GM12878 (cell line): ENCODE measurements around the gene TECPR1. TPM values are rescaled to one million over a fixed set of nuclear protein-coding genes. Genes with fewer than 3 reads are reported as not detected.

Experiments used
- ATAC-seq: fragments of 200-7000 bp; cut with Tn5 transposase; 3 replicates; pipeline ENCODE4 v1.9.1; 2020; ENCODE audit warnings: mild to moderate bottlenecking, moderate library complexity
- BruUV-seq: library from RNA; stranded (reverse); fragments of 400-500 nt; replicated peaks from 2 replicates; lab custom pipeline; 2021; lab: Mats Ljungman, UMichigan
- CTCF ChIA-PET: fragments of 300-600 bp; sonication (Branson Sonifier 250); formaldehyde crosslinking; extraction: SDS; loops from one replicate; lab custom pipeline; 2021; ENCODE audit warnings: inconsistent platforms; lab: Yijun Ruan, JAX
- POLR2A ChIA-PET: fragments of 350-600 bp; formaldehyde crosslinking; extraction: SDS; loops from one replicate; lab custom pipeline; 2021; ENCODE audit warnings: inconsistent platforms; lab: Charles Lee
- RAD21 ChIA-PET: fragments of 300-600 bp; sonication (Branson Sonifier 250); formaldehyde crosslinking; loops from one replicate; lab custom pipeline; 2023; ENCODE audit warnings: antibody characterized with exemption; ENCODE audit not compliant: unreplicated experiment; lab: Charles Lee
- SMC1A ChIA-PET: fragments of 300-600 bp; sonication (Branson Sonifier 250); formaldehyde crosslinking; loops from one replicate; lab custom pipeline; 2023; ENCODE audit not compliant: unreplicated experiment, uncharacterized antibody; lab: Charles Lee
- DNase-seq: peaks from one replicate; pipeline ENCODE4 v3.0.0-alpha.2; 2011; ENCODE audit warnings: low read depth, low spot score
- FAIRE-seq: peaks from 3 replicates; lab custom pipeline; 2011; peaks lifted over from hg19 to GRCh38; lab: Jason Lieb, UNC
- H2AFZ ChIP-seq: 2 replicates; pipeline ENCODE4 v1.6.0; 2011; ENCODE audit warnings: low read depth, low read length, control low read depth; ENCODE audit not compliant: control insufficient read depth
- H3K27ac ChIP-seq: 2 replicates; pipeline ENCODE4 v1.5.1; 2011; ENCODE audit warnings: control low read depth; ENCODE audit not compliant: control insufficient read depth, insufficient read depth
- H3K27me3 ChIP-seq, 2 experiments: replicated peaks in 1 of 2; 2 replicates each; pipeline versions ENCODE4 v1.6.0 to v1.6.1; 2011; ENCODE audit warnings: low read length in 1 of 2; ENCODE audit not compliant: control insufficient read depth in 2 of 2, insufficient read depth in 2 of 2
- H3K36me3 ChIP-seq, 2 experiments: 2 replicates each; pipeline ENCODE4 v1.5.1; 2011; ENCODE audit warnings: low read length in 1 of 2; ENCODE audit not compliant: control insufficient read depth in 2 of 2, insufficient read depth in 2 of 2
- H3K4me1 ChIP-seq: 2 replicates; pipeline ENCODE4 v1.6.1; 2011; ENCODE audit warnings: mild to moderate bottlenecking, low read length, moderate library complexity, mixed read lengths; ENCODE audit not compliant: control insufficient read depth, insufficient read depth
- H3K4me2 ChIP-seq: 2 replicates; pipeline ENCODE4 v1.6.0; 2011; ENCODE audit warnings: control low read depth; ENCODE audit not compliant: control insufficient read depth, insufficient read depth
- H3K4me3 ChIP-seq: fragments of 200-600 bp; sonication (generic); 2 replicates; pipeline ENCODE4 v1.5.1; 2016
- H3K79me2 ChIP-seq: 2 replicates; pipeline ENCODE4 v1.6.0; 2011; ENCODE audit warnings: low read length; ENCODE audit not compliant: control insufficient read depth, insufficient read depth
- H3K9ac ChIP-seq: 2 replicates; pipeline ENCODE4 v1.8.0; 2011; ENCODE audit warnings: low read length, control low read depth, mixed read lengths; ENCODE audit not compliant: control insufficient read depth, insufficient read depth
- H3K9me3 ChIP-seq: replicated peaks from 3 replicates; pipeline ENCODE4 v1.5.1; 2011; ENCODE audit warnings: mild to moderate bottlenecking, low read length; ENCODE audit not compliant: control insufficient read depth, insufficient read depth
- H4K20me1 ChIP-seq: 2 replicates; pipeline ENCODE4 v1.6.0; 2011; ENCODE audit not compliant: control insufficient read depth, insufficient read depth
- CHD2 ChIP-seq: IDR thresholded peaks from 2 replicates; pipeline ENCODE4 v1.6.1; 2011; ENCODE audit warnings: low read depth, low read length, improper control_type of control experiment, borderline replicate concordance
- KLF5 ChIP-seq: fragments of 450-650 bp; IDR thresholded peaks from 2 replicates; pipeline ENCODE4 v1.6.1; 2014; ENCODE audit warnings: mild to moderate bottlenecking; ENCODE audit not compliant: partially characterized antibody
- MLLT1 ChIP-seq: fragments of 450-650 bp; IDR thresholded peaks from 2 replicates; pipeline ENCODE4 v1.6.1; 2016; ENCODE audit warnings: mild to moderate bottlenecking
- TBL1XR1 ChIP-seq: IDR thresholded peaks from 2 replicates; pipeline ENCODE4 v1.6.1; 2012; ENCODE audit warnings: low read depth, low read length, improper control_type of control experiment
- ZNF207 ChIP-seq: fragments of 450-650 bp; IDR thresholded peaks from 2 replicates; pipeline ENCODE4 v1.6.1; 2014; ENCODE audit warnings: antibody characterized with exemption, mild to moderate bottlenecking, borderline replicate concordance
- WGBS: methylation state at CpG from one replicate; pipeline ENCODE4 v1.1.6; 2016; ENCODE audit warnings: low lambda C conversion rate; ENCODE audit not compliant: insufficient replicate concordance, insufficient coverage; ENCODE audit errors: missing lambda C conversion rate; 5-methylcytosine and 5-hydroxymethylcytosine counted together
- in situ Hi-C: fragments of 300-500 bp; cut with MboI; formaldehyde crosslinking; loops from 9 replicates; pipeline ENCODE4 v1.14.3; 2018; ENCODE audit warnings: mixed read lengths
- intact Hi-C: fragments of 100-400 bp; cut with micrococcal nuclease; formaldehyde crosslinking; loops from one replicate; pipeline ENCODE4 v1.14.2; 2022; ENCODE audit not compliant: unreplicated experiment
- polyA plus RNA-seq, 11 experiments: library from polyadenylated mRNA; depleted of rRNA in 4 of 11; unstranded in 6 of 11; stranded (reverse) in 5 of 11; fragments of >200 nt; fragmentation: Nextera tagmentation in 4 of 11; fragmentation: Illumina TruSeq in 1 of 11; extraction: Ambion mirVana in 4 of 11; extraction: Trizol in 1 of 11; gene quantifications; 1 replicate in 1 of 11; 2 replicates in 10 of 11; pipeline versions ENCODE4 v1.2.1 to v1.2.3, GENCODE V29; 2011 to 2016; ENCODE audit warnings: inconsistent platforms in 2 of 11, missing spikeins in 2 of 11, low read depth in 1 of 11
- total RNA-seq, 4 experiments: library from RNA; depleted of rRNA in 3 of 4; stranded (reverse); fragments of >200 nt in 3 of 4; fragmentation: Illumina TruSeq in 1 of 4; extraction: Trizol in 1 of 4; gene quantifications; 2 replicates each; pipeline versions ENCODE4 v1.2.1 to v1.2.3, GENCODE V29; 2013 to 2021

The TECPR1 gene
- total and polyA plus RNA-seq, 10 of the 15 experiments (the other 5 are each of a cell fraction or from before 2014, with no cell fraction given) = 0.26 to 16.8 (median 4.2) TPM

GRCh38 chr7:98192781-98193457 is 59.1 kb downstream of the TECPR1 start:
- POLR2A ChIA-PET = interaction anchor here (1.5 kb wide), 1 partner anchor 8 kb away, joined by 3 read pairs; no protein-coding TSS in a partner anchor
- no peak overlapping the region for H3K9ac ChIP-seq
- H3K4me3 ChIP-seq = no peak overlapping the region

More at GRCh38 chr7:98192781-98193457, 59.1 kb downstream of the TECPR1 start:
- Histone ChIP-seq H3K4me2 (no peak overlapping the region), H2AFZ (no peak overlapping the region), H3K9me3 (no peaks in the 10 kb centered on the region; the same call in 2 of the 3 replicates), H3K79me2 (no peaks in the 10 kb centered on the region), H4K20me1 (peaks cover 4% of the 10 kb centered on the region; the same call in 1 of the 2 replicates), H3K27me3 (no peaks in the 10 kb centered on the region), H3K4me1 (no peaks in the 10 kb centered on the region), H3K27ac (no peak overlapping the region), H3K36me3 (peaks cover 5 to 8% of the 10 kb centered on the region in 2 experiments; a peak in 3 of 4 replicates)
- CTCF ChIA-PET = no interaction called here
- no peak for DNase-seq
- intact Hi-C loops (no loop called here), in situ Hi-C loops (no loop called here)
- WGBS = 92% methylated on average over 22 of the region's 22 CpGs
- TF ChIP-seq KLF5 = no peak
- no peak for TF ChIP-seq ZNF207
- TF ChIP-seq MLLT1 = no peak
- no peak for TF ChIP-seq TBL1XR1
- no peak for TF ChIP-seq CHD2
- SMC1A ChIA-PET = no interaction called here
- no peak for ATAC-seq
- BruUV-seq = TSS peak; percentile 40
- RAD21 ChIA-PET = no interaction called here
- FAIRE-seq = no peak
